Umbilical cord (tissue), 2 donors: ENCODE results near the gene ITPK1. TPM values are rescaled to one million over a fixed set of nuclear protein-coding genes. Genes with fewer than 3 reads are reported as not detected.

ENCODE experiments used
- DNase-seq: peaks from one replicate; pipeline ENCODE4 v3.0.0-alpha.2; 2015; ENCODE audit warnings: low spot score
- total RNA-seq: library from RNA; depleted of rRNA; stranded (reverse); fragments of >200 nt; gene quantifications from one replicate; pipeline ENCODE4 v1.2.3, GENCODE V29; 2014; ENCODE audit warnings: low replicate concordance; ENCODE audit not compliant: insufficient read depth

ITPK1 gene
- total RNA-seq, 1 donor from 2014 or later: 14.7 TPM

DNA sequence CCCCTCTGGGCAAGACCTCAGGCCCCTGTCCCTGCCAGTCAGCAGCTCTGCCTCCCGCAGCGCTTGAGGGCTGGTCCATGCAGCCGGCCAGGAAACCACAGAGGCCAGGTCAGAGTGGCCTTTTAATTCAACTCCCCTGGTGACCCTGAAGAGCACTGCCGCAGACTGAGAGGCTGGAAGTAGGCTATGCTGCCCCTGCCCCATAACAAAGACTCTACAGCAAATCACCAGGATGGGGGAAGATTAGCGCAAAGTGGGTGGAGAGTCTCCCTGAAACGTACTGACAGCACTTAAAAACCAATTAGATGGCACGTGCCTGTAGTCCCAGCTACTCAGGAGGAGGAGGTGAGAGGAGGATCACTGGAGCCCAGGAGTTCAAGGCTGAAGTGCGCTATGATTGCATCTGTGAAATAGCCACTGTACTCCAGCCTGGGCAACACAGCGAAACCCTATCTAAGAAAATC, 70.5 kb downstream of the ITPK1 start:
- DNase-seq: no peak

DNA sequence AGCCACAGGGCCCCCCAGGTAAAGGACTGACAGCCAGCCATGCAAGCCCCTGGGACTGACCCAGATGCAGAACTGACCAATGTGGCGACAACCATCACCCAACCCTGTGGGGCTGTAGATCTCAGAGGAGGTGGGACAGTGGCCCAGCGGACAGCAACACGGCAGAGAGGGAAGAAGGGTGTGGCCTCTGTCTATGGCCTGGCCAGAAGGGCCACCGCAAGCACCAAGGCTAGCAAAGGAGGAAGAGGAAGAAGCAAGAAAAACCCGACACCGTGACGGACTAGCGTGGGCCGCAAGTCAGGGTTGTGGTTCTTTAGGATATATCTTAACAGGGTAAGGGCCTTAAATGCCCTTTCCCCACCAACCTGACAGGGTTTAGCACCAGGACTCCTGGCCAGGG, 71.2 kb downstream of the ITPK1 start:
- no peak for DNase-seq

DNA sequence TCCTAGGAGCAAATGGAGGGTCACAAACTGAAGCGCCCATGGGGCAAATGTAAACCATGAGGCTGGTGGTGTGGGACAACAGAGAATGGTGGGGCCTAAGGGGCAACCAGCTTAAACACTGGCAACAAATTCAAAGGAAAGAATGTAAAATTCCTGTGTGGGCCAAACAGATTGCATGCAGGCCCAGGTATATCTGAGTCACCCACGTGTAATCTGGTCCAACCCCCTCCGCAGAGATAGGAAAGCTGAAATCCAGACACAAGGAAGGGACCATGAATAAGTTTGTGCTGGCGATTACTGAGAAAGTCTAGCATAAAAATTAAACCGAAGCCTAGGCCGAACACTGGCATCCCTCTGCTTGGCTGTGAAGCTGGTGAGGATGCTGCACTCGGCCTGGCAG, 71.6 kb downstream of the ITPK1 start:
- DNase-seq: no peak

DNA sequence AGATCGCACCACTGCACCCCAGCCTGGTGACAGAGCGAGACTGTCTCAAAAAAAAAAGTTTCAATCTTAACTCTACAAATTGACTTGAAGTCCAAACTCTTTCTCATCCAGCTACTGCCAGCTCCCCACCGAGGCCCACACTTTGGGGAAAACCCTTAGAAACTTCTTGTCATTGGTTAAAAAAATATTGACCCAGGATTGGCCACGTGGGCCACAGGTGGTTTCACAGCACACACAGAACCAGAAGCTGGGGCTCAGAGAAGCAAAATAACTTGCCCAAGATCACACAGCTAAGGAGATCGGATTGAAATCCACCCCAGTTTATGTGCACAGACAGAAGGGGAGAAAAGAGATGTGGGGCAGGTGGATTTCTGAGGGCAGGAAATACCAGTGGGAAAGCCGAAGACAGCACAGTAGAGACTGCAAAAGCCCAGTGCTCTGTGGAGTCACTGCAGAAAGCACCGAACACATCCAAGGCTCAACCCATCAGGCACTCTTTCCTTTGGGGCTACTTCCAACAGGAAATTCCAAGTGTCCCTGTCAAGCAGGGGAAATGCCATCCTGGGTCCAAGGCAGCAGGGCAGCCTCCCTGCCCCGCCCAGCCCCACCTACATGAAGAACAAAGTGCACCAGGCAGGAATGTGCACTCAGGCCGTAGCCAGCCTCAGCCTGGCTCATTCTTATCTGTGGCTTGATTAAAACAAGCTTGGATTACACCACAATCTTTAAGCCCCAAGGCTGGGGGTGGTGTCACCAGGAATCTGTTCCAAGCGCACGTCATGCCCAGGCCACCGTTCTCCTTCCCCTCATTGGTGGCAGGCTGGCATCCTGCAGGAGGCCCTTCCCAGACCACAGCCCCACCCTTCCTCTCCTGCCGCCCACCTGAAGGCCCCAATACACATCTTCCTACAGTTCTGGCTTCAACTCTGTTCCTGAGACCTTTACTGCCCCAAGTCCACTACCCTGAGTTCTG, 72.5 kb downstream of the ITPK1 start:
- DNase-seq: peak; percentile 57

DNA sequence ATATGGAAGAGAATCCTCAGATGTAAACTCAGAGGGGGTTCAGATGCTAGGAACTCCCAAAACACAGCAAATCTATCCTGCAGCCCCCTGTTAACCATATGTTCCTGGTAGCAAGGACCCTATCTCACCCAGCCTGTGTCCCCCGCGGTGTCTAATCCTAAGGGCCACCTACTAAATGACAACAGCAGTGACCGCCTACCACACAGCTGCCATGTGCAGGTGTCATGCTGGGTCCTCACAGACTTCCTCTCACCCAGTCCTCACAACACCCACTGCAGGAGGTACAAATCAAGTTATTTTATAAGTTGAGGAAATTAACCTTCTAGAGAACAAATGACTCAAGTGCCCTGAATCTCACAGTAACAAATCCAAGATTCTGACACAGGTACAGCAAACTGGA, 73.9 kb downstream of the ITPK1 start:
- DNase-seq: no peak

DNA sequence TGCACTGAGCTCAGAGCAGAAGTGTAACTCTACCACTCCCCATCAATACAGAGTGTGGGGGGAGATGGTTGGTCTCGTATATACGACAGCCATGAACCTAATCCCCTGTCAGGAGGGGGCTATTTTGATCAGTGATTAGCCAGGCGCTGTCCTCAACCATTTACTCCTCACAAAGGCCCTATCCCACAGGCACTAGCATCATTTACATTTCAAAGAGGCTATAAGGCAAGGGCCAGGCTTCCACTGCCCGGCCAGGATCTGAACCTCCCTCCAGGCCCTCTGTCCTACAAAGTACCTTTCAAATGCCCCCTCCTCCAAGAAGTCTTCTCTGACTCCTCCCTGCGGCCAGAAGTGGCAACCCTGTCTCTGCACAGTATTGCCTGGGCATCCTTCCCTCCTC, 74.7 kb downstream of the ITPK1 start:
- DNase-seq: no peak

DNA sequence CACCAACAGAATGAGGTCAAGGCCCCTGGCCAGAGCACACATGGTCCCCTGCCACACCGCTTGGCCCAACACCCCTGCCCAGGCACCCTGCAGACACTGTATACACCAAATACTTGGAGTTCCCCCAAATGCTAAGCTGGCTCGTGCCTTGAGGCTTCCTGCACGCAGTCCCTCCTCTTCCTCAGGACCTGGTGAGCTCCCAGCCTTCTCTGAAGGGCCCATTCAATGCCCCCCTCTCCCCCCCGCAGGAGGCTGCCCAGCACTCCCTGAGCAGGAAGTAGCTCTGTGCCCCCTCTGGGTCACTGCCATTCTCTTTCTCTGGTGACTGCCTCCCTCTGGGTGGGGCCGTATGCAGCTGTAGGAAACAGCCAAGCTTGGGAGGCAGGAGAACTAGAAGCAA, 75.3 kb downstream of the ITPK1 start:
- DNase-seq: no peak

DNA sequence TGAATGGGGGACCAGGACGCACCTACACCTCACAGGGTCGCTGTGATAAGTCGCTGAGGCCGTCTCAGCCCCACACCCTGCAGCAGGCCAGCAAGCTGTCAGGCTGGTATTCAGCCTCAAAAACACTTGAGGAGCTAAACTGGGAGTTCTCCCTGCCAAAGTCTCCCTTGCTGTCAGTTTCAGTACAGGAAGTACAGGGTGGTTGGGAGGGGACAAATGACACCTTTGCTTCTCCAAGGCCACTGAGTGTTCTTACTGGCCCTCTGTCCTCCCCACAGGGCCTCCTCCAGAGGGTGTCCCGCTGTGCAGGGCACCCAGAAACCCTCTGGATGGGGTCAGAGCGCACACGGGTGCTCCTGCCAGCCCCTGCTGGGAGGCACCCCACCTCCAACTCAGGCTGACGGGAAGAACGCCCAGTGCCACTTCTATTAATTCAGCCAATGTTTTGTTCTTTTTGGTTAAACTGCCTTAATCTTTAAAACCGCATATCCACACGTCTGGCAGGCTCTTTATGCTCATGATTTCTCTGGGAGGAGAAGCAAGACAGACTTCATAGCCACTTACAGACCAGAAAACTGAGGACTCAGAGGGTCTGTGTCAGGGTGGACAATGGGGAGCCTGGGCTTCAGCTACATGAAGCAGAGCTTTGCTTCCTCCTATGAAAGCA, 75.9 kb downstream of the ITPK1 start:
- no peak for DNase-seq

DNA sequence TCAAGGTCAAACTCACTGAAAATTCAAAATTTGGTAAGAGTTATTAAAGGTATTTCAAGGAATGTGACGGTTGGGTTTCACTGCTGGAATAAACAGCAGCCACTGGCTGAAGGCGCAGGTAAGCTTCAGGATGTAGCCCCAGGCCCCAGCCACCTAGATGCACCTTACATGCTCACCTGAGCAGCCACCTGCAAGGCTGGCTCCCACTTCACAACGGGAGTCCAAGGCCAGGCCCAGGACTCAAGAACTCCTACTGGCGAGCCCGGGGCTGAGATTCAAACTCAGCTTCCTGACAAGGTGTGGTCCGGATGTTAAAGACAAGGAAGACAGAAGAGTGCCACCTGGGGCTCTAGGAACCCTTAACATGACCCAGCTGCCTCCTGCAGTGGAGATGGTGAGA, 78.4 kb downstream of the ITPK1 start:
- DNase-seq: no peak

DNA sequence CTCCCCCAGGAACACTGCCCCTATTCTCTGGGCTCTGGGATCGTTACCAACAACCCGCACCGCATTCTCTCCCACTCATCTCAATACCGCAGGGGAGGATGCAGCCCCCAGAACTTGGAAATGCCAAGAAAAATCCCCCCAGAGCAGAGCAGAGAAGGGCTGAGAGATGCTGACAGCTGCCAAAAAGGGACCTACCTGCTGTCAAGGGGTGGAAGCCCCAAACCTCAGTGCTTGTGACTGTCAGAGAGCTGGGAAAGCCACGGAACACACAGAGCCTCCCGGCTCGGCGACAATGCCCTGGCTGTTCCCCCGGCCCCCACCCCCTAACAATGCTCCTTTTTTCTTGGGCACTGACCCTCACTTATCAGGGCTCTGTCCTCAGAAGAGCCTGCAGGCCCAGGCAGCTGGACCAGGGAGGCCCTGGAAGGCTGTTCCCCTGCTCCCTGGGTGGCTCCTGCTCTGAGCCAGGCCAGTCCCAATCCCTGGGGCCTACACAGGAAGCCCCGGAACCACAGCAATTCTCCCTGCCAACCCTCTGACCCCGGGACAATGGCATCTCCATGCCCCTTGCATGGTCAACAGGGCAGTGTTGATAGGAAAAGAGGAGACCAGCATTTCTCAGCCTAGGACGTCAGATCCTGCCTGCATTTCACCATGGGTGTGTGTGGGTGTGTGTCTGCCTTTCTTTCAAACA, 78.9 kb downstream of the ITPK1 start:
- DNase-seq: no peak

DNA sequence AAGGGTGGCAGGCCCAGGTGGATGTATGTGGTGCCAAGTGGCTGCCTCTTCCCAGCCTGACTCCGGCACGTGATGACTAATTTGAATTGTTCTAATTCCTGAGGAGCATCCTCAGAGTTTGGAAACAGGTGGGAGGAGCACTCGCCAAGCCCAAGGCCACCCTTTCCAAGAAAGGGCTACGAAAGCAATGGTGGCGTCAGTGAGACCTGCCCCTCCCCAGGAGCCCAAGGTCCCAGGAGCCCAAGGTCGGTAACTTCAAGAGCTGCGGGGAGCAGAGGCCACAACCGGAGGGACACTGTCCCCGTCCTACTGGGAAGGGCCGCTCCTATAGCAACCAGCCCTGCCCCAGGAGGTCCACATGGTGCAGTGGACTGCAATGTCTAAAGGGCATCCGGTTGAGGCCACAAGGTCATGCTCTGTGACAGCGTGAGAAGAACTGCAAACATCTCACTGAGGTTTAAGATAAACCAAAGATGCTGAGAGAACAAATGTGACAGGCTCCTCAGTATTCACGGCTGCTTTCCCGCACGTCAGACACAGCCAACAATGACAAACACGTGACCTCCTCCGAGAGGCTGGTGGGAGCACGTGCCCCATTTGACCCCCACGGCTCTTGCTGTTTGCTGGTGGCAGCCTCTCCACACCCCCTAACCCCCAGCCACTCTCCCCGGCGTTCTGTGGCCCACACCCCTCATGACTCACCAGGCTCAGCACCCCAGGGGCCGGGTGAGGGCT, 79.6 kb downstream of the ITPK1 start:
- DNase-seq: peak; percentile 48

DNA sequence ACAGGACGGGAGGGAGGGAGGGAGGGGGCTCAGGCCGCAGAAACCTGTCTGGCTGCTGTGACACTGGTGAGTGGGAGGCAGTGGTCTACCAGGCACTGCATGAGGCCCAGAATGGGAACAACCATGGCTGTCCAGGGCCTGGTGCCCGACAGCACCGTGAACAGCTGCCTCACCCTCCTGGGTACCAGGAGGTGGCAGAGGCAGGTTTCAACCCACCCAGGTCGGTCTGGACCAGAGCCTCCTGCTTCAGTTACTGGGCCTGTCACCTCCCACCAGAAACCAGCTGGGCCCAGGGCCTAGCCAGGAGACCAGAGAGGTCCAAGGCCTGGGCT, 80.2 kb downstream of the ITPK1 start:
- no peak for DNase-seq

DNA sequence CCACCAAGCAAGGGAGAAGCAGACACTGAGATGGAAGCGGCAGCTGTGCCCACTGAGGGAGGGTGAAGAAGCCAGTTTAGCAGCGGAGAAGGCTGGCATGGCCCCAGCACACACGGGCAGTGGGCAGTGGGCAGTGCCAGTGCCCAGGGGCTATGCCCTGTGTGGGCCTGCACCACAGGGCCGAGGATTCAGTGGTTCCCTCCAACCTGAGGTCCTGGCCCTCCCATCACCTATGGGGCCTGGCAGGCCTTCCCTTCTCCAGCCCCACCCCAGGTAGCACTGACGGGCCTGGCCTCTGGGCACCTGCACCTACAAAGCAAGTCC, 81.1 kb downstream of the ITPK1 start:
- no peak for DNase-seq

DNA sequence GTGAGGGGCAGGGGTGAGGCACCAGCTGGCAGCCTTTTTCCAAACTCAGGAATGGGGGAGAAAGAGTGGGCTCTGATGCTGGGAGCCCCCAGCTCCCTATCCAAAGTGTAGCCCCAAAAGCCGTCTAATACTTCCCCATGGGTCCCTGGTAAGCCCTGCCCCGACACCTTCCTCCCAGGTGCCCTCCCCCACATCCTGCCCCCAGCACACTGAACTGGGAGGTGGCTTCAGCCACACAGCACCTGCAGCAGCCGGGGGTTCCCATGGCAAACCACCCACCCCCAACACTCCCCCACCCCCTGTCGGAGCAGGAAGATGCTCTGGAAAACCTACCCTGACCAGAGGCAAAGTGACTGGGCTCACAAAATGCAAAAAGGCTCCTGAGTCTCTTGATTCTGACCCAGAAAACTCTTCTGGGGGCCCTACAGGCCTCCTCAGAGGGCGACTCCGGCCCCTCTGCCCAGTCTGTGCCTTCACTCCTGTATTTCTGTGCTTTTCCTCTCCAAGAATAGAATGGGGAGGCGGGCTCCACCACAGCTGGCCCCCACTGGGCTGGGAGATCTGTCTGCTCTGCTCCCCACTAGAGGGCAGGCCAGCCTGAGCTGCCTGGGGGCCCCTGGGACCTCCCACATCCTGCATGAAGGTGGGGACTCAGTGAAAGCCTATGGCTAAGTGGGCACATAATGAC, 81.6 kb downstream of the ITPK1 start:
- no peak for DNase-seq

DNA sequence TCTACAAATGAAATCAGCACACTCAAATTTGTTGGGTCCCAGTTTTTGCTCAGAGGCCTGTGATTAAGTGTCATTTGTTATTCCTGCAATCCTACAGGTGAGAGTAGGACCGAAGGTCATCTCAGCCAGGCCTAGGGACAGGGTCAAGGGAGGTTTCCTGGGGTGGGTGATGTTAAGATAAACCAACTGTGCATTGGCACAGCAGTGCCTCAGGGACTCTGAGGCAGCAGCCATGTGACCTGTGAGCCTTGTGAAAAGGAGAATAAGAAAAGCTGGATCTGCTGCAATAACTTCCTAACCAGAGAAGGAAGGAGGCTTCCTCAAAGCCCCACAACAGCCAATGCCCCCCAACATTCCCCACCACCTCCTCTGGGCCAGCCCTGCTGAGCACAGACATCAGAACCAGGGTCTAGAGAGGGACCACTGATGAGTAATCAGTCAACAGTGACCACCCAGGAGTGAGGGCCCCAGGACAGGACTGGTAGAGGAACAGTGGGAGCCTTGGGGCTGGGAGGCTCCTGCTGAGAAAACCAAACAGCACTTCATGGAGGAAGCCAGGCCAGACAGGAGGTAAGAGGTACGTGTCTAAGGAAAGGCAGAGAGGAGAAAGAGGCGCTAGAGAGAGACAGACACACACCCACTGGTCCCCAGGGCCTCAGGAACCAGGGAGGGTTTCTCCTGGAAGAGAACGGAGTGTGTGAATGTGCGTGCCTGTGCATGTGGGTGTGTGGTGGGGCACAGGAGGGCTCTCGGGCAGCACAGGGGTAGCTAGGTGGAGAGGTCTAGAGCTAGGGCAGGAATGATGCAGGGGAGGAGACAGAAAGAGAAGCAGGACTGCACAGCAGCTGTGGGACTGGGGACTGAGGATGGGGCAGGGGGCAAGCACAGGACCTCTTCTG, 82.4 kb downstream of the ITPK1 start:
- no peak for DNase-seq

DNA sequence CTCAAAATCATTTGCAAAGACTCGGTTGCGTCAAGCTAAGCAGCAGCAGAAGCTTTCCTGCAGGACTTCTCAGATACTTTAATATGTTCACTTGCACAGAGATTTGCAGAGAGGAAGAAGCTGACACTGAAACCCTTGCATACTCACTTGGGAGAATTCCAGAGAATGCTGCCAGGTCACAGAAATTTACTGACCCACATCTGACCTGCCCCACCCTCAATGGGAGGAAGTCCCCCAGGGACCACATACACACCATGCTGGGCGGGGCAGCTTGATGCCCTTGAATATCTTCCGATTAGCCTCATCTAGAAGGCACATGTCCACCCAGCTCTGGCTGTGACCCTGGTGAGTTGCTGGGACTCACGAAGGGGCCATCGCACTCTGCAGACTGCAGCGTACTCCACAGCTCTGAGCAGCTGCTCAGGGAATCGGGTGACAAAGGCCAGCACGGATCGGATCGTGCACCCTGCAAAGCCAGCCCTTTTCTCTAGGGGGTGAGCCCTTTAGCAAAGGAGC, 83.2 kb downstream of the ITPK1 start:
- no peak for DNase-seq

DNA sequence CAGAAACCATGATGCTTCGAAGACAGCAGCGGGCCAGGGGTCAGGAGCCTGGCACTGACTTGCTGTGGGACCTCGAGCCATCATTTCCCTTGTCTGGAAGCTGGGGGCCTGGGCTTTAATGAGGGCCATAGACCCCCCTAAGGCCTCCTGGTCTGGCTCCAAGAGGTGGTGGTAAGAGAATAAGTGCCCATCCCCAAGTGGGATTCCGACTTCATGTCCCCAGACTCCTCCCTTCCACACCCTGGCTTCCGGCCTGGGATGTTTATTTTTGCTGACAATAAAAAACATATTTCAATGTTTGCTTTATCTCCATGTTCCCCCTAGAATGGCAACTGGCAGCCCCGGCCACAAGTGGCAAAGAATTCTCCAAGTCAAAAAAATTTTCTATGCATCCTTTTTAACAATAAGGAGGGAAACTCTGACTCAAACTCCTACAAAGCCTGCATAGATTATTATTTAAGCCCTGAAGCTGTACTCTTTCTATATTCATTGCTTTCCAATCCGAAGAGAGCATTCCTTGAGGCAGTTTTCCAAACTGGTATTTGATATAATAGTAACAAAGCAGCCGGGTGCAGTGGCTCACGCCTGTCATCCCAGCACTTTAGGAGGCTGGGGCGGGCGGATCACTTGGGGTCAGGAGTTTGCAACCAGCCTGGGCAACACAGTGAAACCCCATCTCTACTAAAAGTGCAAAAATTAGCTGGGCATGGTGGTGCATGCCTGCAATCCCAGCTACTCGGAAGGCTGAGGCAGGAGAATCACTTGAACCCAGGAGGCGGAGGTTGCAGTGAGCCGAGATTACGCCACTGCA, 84.0 kb downstream of the ITPK1 start:
- peak; percentile 53 for DNase-seq

DNA sequence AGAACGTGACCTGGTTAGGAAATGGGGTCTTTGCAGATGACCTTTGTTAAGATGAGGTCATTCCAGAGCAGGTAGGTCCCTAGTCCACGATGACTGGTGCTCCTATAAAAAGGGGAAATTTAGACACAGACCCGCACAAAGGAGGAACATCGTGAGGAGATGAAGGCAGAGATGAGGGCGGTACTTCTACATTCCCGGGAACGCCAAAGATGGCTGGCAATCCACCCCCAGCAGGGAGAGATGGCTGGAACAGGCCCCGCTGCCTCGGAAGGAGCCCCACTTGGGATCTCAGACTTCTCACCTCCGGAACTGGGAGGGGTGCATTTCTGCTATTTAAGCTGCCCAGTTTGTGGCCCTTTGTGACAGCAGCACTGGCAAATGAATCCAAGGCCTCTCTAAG, 85.0 kb downstream of the ITPK1 start:
- no peak for DNase-seq

DNA sequence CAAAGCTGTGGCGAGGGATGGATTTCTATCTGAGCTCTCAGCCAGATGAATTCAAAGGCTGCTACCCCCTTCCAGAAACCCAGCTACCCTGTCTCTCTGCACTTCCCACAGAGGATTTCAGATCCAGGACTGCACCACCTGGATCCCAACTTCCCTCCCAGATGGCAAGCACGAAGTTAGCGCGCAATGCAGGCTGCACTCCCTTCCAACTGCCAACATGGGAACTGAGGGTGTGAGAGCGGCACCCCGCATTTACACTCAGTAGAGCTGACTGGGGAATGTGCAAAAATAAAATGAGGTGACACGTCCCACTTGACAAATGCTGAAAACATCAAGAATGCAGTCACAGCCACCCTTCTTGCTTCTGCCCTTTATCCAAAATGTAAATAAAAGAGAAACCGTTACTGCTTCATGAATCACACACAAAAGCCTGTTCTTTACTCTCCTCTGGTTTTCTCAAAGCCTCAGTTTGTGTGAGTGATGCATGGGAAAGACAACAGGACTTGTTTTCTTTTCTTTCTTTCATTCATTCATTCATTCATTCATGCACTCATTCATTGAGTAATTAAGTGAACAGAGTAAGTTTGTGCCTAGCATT, 85.7 kb downstream of the ITPK1 start:
- no peak for DNase-seq
